Right renal pelvis (tissue), 4 donors: ENCODE data around the gene ZC3H12D. TPM values are rescaled to one million over a fixed set of nuclear protein-coding genes. Genes with fewer than 3 reads are reported as not detected.
"Not testable (repeated sequence)": the region's sequence is repeated elsewhere in the genome, so short reads cannot be mapped to it uniquely, and the experiment has no call there.

Source experiments
- DNase-seq, 4 donors: peaks; one replicate each; pipeline ENCODE4 v3.0.0-alpha.2; 2013; ENCODE audit warnings: low read depth in 4 of 4, low spot score in 3 of 4, missing footprints in 1 of 4
- polyA plus RNA-seq, 4 donors: library from polyadenylated mRNA; unstranded; fragments of 120-200 nt; gene quantifications; one replicate each; pipeline ENCODE4 v1.2.1, GENCODE V29; 2013; ENCODE audit not compliant: insufficient read length in 4 of 4

The ZC3H12D gene
- under 1 TPM; 0.20 to 0.54 (median 0.39) TPM for polyA plus RNA-seq

DNA sequence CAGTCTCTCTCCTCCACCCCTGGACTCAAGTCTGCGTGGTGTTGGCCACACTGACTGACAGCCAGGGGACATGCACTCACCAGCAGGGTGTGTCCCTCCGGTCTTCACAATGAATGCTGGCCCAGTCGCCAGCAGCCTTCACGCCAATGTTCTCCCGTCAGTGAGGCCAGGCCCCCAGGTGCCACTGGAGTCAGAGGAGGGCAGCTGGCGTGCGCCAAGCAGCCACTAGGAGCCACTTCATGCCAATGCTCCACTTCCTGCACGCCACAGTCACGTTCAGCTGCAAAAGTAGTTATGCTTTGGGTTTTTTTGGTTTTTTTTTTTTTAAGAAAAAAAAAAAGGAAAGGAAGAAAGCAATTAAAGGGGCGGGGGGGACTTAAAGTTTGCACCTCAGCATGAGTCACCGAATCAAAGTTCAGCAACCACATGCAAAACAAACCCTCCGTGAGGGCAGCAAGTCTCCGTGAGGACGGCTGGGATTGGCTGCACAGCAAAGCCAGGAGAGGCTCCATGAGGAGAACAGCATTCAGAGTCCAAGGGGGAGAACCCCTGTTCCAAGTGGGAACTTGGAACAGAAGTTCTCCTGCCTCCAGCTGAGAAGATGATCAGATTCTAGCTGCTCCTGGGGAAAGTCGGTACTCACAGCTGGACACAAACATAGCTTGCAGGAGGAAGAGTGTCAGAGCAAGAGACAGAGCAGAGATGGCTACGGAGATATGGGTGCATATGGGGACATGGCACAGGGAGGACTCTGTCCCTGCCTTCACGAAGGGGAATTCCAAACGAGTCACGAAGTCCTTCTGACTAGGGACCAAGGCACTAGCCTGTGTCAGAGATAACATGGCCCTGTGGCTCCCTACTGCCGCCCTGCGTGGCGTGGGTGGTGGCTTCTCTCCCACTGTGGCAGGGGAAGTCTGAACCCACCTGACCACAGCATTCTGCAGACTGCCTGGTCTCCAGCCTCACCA, at the start of gene ZC3H12D:
ZC3H12D (minus strand) TSS at position 282 of the 968 bp plus-strand sequence. CDS start 10,471 bp downstream, outside the sequence.
- DNase-seq, result no peak

DNA sequence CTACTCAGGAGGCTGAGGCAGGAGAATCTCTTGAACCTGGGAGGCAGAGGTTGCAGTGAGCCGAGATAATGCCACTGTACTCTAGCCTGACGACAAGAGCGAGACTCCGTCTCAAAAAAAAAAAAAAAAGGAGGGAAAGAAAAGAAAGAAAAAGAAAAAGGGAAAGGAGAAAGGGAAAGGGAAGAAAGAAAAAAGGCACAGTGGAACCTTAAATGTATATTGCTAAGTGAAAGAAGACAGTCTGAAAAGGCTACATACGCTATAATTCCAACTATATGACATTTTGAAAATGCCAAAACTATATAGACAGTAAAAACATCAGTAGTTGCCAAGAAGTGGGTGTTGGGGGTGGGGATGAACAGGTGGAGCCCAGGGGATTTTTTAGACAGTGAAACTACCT, 44.8 kb upstream of the ZC3H12D start:
- DNase-seq, result no peak

DNA sequence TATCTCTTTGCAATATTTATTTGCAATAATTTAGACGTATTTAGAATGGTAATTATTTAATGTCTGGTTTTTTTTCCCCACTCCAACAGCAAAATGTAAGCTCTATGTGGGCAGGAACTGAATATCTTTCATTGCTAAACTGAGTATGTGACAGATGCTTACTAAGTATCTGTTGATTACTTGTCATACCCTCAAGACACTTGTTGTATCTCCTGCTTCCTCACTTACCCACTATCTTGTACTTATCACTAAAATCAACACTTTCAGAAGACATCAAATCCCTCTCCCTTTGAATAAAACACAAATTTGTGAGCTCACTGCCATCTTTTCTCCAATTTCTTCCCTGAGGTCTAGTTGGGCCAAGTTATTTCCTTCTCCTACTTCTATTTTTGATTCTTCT, 30.7 kb upstream of the ZC3H12D start:
- no peak for DNase-seq

DNA sequence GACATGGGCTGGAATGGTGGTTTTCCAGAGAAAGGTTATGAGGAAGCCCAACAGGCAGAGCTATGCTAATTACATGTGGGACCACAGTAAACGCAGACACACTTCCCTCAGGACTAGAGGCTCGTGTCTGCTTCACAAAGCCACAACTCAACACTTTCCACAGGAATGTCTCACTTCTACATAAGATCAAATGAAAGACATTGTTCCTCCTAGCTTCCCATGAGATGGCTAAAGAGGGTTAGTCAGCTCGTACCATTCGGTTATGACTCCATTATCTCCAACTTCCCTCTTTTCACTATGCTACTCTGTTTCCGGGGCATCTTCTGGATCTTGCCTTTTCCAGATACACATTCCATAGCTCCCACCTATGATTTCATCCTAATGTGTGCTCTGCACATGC, 29.1 kb upstream of the ZC3H12D start:
- DNase-seq, result no peak

DNA sequence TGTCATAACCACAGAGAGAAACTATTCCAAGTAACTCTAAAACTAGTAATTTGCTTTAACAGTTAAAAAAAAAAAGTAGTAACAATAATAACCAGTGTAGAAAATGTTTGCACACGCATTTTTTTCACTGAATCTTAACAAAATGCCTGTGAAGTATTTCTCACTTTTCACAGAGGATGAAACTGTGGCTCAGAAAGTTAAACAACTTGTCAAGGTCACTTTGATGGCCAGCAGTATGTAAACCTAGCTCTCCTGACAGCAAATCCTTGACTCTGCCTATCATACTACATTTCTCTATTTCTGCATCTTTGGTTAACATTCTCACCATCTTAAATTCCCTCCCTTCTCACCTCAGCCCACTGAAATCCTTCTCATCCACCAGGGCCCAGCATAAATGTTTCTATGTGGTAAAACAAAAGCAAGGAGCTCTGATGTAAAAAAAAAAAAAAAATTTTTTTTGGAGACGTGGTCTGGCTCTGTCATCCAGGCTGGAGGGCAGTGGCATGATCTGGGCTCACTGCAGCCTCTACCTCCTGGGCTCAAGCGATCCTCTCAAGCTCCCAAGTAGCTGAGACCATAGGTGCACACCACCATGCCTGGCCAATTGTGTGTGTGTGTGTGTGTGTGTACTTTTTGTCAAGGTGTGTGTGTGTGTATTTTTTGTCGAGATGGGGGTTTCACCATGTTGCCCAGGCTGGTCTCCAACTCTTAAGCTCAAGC, 26.1 kb upstream of the ZC3H12D start:
- DNase-seq, result no peak

DNA sequence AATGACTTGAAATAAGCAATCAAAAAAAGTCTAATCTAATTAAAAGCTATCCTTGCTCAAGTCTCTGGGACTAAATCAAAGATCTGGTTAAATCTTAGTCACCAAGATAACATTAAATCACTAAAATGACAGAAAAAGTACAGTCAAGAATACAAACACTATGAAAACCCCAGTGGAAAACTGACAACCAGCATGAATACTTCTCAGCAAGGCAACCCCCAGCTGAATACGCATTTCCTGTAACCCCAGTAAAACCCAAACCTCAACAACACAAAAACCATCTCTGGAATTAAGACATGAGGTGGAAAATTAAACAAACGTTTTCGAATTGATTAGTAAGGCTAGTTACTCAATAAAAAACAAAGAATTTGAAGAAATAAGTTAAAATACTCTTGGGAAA, 23.7 kb upstream of the ZC3H12D start:
- DNase-seq, result no peak

DNA sequence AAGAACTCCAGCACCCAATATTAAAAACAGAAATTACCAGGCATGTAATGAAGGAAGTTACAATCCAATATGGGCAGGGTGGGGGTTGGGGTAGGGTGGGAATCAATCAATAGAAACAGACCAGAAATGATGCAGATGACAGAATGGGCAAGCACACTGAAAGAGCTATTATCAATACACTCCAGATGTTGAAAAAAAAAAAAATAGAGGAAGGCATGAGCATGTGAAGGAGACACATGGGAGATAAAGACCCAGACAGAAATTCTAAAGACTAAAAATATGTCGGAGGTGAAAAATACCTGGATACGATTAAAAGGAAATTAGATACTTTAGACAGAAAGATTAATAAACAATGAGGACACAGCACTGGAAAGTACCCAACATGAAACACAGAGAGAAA, 19.1 kb upstream of the ZC3H12D start:
- no peak for DNase-seq

DNA sequence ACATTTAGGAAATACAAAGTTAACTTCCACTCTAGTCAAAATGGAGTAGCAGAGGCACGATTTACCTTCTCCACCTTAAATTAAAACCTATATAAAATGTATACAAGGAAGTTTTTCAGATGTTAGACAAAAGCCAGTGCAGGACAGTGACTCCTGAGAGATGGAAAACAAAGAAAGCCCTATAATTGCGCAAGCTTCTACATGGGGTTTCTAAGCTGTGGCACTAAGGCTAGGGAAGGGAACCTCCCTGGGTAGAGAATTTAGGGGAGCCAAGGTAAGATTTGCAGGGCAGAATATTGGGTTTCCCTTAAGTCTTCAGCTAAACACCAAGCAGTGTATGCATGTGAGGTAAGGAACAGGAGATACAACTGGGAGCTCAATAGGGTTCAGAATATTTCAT, 18.5 kb upstream of the ZC3H12D start:
- DNase-seq, result no peak

DNA sequence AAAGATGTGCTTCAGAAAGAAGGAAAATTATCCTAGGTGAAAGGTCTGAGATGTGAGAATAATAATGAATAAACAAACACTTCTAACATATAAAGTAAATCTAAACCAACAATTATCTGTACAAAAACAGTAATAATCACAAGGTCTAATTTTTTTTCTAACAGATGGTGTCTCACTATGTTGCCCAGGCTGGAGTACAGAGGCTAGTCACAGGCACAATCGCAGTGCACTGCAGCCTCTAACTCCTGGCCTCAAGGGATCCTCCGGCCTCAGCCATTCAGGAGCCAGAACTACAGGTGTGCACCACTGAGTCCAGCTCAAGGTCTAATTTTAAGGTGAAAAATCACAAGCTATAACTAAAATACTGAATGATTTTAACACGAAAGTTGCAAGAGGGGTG, 17.0 kb upstream of the ZC3H12D start:
- DNase-seq, result no peak

DNA sequence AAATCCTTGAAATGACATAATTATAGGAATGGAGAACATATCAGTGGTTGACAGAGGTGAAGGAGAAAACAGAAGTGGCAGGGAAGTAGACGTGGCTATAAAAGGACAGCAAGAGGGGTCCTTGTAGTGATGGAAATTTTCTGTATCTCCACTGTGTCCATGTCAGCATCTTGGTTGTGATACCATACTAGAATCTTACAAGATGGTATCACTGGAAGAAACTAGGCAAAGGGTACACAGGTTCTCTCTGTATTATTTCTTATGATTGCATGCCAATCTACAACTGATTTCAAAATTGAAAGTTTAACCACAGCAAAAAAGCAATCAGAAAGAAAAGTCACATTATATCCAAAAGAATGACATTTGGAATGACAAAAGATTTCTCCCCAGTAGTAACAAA, 16.4 kb upstream of the ZC3H12D start:
- no peak for DNase-seq

DNA sequence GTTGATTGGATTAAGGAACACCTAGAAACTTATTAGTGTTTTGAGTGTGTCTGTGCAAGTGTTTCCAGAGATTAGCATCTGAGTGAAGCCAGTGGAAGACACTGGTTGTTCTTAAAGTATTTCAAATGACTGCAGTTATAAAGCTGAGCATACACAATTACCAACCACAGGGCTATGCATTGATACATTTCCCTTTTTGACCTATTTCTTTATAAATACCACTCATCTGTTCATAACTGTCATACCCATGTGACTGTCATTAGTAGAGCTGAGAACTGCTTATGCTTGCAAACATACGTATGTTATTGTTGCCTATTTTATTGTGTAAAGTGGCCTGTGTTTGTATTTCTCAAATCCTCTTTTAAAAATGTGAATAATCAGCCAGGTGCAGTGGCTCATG, 15.3 kb upstream of the ZC3H12D start:
- no peak for DNase-seq

DNA sequence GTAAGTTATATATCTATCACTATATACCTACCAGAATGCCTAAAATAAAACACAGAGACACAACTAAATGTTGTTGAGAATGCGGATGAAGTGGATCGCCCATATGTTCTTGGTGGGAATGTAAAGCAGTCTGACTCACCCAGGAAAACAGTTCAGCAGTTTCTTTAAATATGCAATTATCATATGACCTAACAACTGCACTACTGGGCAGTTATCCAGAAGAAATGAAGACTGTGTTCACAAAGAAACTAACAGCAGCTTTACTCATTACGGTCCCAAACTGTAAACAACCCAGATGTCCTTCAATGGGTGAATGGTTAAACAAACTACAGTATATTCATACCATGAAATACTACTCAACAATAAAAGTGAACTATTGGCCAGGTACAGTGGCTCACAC, 14.3 kb upstream of the ZC3H12D start:
- no peak for DNase-seq

DNA sequence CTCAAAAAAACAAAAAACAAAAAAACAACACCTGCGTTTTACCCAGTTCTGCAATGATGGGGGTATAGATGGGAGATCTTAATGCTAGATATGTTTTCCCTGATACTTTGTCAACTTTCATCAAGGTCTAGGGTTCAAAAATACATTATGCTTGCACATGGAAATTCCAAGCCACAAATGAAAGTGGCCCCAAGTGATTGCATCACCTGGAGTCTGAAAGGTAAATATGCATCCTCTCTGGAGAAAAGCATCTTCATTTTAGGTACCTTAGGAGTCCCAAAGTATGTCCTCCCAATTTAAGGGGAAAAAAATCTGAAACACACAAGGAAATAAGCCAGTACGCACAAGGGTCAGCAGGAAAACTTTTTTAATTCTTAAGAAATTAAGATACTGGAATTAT, 12.6 kb upstream of the ZC3H12D start:
- no peak for DNase-seq

DNA sequence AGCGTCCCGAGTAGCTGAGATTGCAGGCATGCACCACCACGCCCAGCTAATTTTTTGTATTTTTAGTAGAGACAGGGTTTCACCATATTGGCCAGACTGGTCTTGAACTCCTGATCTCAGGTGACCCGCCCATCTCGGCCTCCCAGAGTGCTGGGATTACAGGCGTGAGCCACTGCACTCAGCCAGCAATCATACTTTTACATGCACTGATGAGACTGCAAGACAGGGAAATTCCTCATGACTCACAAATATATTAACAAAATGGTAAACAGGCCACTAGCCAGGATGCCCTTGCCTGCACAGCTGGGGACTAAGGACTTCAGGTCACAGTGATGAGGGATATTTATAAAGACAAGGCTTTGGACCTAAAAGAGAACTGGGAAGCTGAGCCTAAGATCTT, 11.8 kb upstream of the ZC3H12D start:
- DNase-seq, result not testable (repeated sequence)

DNA sequence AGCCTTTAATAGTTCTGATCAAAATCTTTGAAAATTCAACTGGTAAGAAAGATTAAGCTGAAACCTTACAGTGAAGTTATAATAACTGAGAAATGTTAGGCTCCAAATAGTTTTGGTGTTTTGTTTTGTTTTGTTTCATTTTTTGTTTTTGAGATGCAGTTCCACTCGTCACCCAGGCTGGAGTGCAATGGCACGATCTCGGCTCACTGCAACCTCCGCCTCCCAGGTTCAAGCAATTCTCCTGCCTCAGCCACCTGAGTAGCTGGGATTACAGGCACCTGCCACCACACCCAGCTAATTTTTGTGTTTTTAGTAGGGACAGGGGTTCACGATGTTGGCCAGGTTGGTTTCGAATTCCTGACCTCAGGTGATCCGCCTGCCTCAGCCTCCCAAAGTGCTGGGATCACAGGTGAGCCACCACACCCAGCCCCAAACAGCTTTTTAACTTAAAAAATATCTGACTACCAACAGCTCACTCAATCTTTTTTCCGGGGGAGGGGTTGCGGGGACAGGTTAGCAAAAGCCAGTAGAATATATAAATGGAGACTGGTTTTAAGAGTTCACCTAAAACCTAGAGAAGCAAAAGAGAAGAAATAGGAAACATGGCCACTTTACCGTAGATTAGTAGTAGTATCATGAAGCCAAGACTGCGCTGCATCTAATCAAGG, 10.7 kb upstream of the ZC3H12D start:
- not testable (repeated sequence) for DNase-seq

DNA sequence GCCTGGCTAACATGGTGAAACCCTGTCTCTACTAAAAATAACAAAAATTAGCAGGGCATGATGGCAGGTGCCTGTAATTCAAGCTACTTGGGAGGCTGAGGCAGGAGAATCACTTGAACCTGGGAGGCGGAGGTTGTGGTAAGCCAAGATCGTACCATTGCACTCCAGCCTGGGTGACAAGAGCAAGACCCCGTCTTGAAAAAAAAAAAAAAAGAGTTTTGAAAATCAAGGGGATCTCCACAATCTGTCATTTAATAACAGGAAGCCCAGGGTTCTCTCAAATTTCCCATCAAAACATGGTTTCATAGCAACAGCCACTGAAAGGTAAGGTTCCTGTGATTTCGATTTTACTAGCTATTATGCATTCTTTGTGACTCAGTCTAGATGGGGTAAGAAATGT, 10.0 kb upstream of the ZC3H12D start:
- DNase-seq, result not testable (repeated sequence)

DNA sequence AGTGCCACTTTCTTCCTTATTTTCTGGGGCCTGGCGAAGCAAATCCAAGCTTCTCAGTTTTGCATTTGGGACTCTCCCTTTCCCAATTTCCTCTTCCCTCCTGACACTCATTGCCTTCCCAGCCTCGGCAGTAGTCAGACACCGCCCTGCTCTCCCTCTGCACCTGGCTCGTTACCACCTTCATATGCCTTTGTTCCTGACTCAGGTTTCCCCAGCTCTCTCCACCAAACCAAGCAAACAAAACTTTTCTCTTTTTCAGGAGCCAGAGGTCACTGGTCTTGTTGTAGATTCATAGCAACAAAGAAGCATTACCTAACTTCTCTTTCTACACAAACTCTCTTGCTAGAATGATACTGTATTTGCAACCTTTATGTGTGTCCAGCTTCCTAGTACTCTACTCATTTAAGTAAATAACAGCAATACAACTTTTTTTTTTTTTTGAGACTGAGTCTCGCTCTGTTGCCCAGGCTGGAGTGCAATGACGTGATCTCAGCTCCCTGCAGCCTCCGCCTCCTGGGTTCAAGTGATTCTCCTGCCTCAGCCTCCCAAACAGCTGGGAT, 9.0 kb upstream of the ZC3H12D start:
- DNase-seq, result no peak

DNA sequence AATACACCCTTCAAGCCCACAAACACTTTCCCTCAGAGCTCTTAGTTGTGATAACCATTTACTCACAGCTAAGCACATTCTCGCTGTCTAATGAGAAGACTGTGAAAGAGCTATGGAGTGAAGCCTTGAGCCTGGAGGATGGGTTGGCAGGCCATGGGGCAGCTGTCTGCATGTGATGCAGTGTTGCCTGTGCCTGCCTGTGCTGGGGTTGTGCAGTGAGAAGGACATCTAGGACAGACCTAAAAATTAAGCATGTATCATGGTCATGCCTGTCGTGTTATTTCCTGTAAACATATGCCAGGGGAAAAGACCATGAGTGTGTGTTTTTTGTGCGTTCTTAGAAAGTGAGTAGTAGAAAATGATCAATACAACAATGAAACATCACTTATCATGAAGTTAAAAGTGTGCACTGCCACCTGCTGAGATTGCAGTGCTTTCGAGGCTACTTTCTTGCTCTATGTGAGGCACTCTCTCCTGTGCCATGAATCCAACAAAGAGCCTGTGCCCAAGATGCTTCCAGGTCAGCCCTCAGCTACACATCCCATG, 8.1 kb upstream of the ZC3H12D start:
- no peak for DNase-seq

DNA sequence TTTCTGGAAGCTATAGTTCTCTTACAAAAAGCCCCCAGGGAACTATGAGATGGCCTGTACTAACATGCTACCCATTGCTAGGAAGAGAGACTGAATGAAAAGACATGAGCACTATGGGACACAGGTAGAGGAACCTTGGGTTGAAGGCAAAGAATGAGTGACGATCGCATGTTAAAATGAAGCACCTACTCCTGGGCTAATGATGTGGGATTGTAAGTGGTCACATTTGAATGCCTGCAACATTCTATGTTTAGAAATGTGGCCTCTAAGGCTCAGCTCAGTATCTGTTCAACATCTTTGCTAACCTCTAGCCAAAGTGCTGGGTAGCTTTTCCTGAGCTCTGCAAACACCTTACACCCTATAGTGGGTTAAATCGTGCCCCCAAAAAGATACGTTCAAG, 5.2 kb upstream of the ZC3H12D start:
- no peak for DNase-seq

DNA sequence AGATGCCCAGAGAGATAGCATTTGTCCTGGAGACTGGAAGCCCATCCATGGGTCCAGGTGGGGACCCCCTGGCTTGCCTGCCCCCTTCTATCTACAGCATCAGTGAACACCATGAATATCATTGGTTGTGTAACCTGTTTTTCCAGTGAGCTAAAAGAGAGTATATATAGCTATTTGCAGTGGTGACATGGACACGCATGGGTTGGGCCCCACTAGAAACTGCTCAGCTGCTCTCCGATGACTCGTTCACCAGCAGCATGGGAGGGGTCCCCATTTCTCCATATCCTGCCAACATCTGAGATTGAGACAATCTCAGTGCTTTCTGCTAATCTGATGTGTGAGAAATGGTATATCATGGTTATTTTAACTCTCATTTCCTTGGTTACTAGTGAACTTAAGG, 4.0 kb upstream of the ZC3H12D start:
- no peak for DNase-seq

DNA sequence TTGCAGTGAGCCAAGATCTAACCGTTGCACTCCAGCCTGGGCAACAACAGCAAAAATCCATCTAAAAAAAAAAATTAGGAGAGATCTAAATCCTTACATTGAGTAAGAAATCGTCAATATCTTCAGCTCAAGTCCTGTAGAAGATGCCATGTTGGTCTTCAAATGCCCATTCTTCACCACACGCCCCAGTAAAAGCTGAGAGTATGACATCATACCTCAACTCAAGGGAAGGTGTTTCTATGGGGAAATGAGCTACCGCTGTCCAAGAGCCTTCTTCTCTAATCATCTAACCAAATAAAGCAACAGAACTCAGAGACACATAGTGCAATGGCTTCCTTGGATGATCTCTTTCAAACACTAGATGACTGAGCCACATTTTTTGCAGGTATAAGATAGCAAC, 2.5 kb upstream of the ZC3H12D start:
- no peak for DNase-seq
